Stimulated activated naive B cell treated with anti-CD40 and anti-IgM and Interleukin-4, amounts not matched to agents 10 μg/mL and 1 μg/mL and 100 μg/mL, for 72 hours (primary cell): Measurements from ENCODE around the gene SKIL.

Experiments used
- ATAC-seq, 2 donors: fragments of 150-1000 bp; cut with Tn5 transposase; replicated peaks; 2 replicates each; pipeline ENCODE4 v1.10.0; 2021; ENCODE audit warnings: moderate library complexity in 1 of 2
- DNase-seq: peaks from one replicate; pipeline ENCODE4 v3.0.0; 2021
- H3K27ac Mint-ChIP-seq: one replicate; pipeline ENCODE4 v1.8.0; 2022; ENCODE audit warnings: mild to moderate bottlenecking, mixed read lengths
- H3K27me3 Mint-ChIP-seq, 2 donors: one replicate each; pipeline ENCODE4 v1.8.0; 2022; ENCODE audit warnings: mixed read lengths in 2 of 2
- H3K36me3 Mint-ChIP-seq, 2 donors: one replicate each; pipeline ENCODE4 v1.8.0; 2022; ENCODE audit warnings: mixed read lengths in 2 of 2, mild to moderate bottlenecking in 1 of 2
- H3K4me1 Mint-ChIP-seq, 2 donors: one replicate each; pipeline ENCODE4 v1.8.0; 2022; ENCODE audit warnings: mixed read lengths in 2 of 2, mild to moderate bottlenecking in 1 of 2
- H3K4me3 Mint-ChIP-seq, 2 donors: one replicate each; pipeline ENCODE4 v1.8.0; 2022; ENCODE audit warnings: mild to moderate bottlenecking in 2 of 2, mixed read lengths in 2 of 2, moderate library complexity in 1 of 2
- H3K9me3 Mint-ChIP-seq, 2 donors: one replicate each; pipeline ENCODE4 v1.8.0; 2022; ENCODE audit warnings: mixed read lengths in 2 of 2, mild to moderate bottlenecking in 1 of 2

Gene SKIL

DNA sequence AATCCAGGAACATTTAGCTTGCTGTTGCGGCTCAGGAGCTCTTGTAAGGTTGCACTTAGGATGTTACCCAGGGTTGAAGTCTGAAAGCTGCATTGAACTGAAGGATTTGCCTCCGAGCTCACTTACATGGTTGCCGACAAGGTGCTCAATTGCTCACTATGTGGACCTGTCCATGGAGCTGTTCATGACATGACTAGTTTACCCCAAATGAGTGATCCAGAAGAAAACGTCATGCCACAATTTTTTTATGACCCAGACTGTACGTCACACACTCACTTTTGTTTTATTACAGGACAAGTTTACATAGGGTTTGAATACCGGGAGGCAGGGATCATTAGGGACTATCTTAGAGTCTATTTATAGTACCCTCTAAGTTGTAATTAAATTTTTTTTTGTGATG lies 40.2 kb downstream of the SKIL start:
- ATAC-seq (no peak), DNase-seq (no peak)

DNA sequence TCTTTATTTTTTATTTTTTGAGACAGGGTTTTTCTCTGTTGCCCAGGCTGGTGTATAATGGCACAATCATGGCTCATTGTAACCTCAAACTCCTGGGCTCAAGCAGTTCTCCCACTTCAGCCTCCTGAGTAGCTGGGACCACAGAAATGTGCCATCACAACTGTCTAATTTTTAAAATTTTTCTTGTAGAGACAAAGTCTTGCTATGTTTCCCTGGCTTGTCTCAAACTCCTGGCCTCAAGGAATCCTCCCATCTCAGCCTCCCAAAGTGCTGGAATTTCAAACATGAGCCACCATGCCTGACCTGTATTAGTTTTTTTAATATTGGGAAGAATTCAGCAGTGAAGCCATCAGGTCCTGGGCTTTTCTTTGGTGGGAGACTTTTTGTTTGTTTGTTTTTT lies 47.6 kb downstream of the SKIL start:
- Mint-ChIP-seq H3K9me3 (peaks cover 4% of the 10 kb centered on the region in 2 donors), H3K4me3 (no peak overlapping the region), H3K36me3 (peaks cover 9 to 11% of the 10 kb centered on the region in 2 donors), H3K27me3 (no peaks in the 10 kb centered on the region), H3K4me1 (peaks cover 6 to 14% of the 10 kb centered on the region in 2 donors), H3K27ac (no peak overlapping the region)
- ATAC-seq (no peak), DNase-seq (no peak)

More for the DNA sequence above, 40.2 kb downstream of the SKIL start:
- Mint-ChIP-seq H3K9me3 (peaks cover 2 to 3% of the 10 kb centered on the region in 2 donors), H3K4me3 (no peak overlapping the region), H3K27ac (no peak overlapping the region), H3K27me3 (no peaks in the 10 kb centered on the region), H3K4me1 (peaks cover 8 to 17% of the 10 kb centered on the region in 2 donors), H3K36me3 (peaks cover 13 to 25% of the 10 kb centered on the region in 2 donors)

GRCh38 chr3:170410428-170411029 lies 53.0 kb downstream of the SKIL start:
- peaks cover 3 to 11% of the 10 kb centered on the region in 2 donors for H3K27me3 Mint-ChIP-seq

GRCh38 chr3:170413291-170413690 lies 55.8 kb downstream of the SKIL start:
- ATAC-seq (no peak), DNase-seq (no peak)
- peaks cover 4 to 5% of the 10 kb centered on the region in 2 donors for H3K4me1 Mint-ChIP-seq
- no peak overlapping the region for H3K4me3 Mint-ChIP-seq
- H3K27me3 Mint-ChIP-seq, result peaks cover 27 to 37% of the 10 kb centered on the region in 2 donors
- no peaks in the 10 kb centered on the region for H3K9me3 Mint-ChIP-seq
- H3K36me3 Mint-ChIP-seq, result peaks cover 0 to 10% of the 10 kb centered on the region in 2 donors
- no peak overlapping the region for H3K27ac Mint-ChIP-seq

More at GRCh38 chr3:170410428-170411029, 53.0 kb downstream of the SKIL start:
- no peak for DNase-seq
- no peak for ATAC-seq
- peaks cover 0 to 1% of the 10 kb centered on the region in 2 donors for H3K4me1 Mint-ChIP-seq
- H3K9me3 Mint-ChIP-seq, result no peaks in the 10 kb centered on the region
- H3K27ac Mint-ChIP-seq, result no peak overlapping the region
- peaks cover 0 to 2% of the 10 kb centered on the region in 2 donors for H3K36me3 Mint-ChIP-seq
- no peak overlapping the region for H3K4me3 Mint-ChIP-seq

DNA sequence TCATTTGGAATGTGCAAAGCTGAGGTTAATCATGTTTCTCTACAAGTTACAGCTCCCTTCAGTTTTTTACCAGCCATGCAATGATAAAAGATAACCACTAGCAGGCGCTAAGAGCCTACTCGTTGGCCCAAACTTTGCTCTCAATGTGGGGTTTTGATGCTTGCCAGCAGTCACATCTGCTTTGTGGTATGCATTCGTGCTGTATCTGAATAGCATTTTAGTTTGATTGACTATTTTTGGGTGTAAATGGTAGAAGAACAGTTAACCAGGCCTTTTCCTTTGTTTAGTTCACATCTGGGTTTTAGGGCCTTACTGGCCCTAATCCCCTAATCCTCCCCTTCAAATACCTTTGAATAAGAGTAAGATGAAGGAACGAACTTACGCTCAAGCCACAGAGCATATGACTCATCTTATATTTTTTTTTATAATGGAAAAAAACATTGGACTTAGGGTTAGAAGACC lies 56.7 kb downstream of the SKIL start:
- ATAC-seq (peak; percentile 72 to 76), DNase-seq (no peak)
- H3K27ac Mint-ChIP-seq, result no peak overlapping the region

GRCh38 chr3:170417090-170417489 lies 59.6 kb downstream of the SKIL start:
- ATAC-seq (no peak), DNase-seq (no peak)
- Mint-ChIP-seq H3K27ac (no peak overlapping the region), H3K4me1 (peaks cover 22 to 35% of the 10 kb centered on the region in 2 donors), H3K36me3 (peaks cover 0 to 11% of the 10 kb centered on the region in 2 donors), H3K27me3 (peaks cover 36 to 59% of the 10 kb centered on the region in 2 donors), H3K4me3 (no peak overlapping the region), H3K9me3 (no peaks in the 10 kb centered on the region)

More for the DNA sequence above, 56.7 kb downstream of the SKIL start:
- Mint-ChIP-seq H3K36me3 (peaks cover 0 to 11% of the 10 kb centered on the region in 2 donors), H3K4me3 (no peak overlapping the region), H3K4me1 (peaks cover 10 to 12% of the 10 kb centered on the region in 2 donors), H3K27me3 (peaks cover 29 to 44% of the 10 kb centered on the region in 2 donors), H3K9me3 (no peaks in the 10 kb centered on the region)

DNA sequence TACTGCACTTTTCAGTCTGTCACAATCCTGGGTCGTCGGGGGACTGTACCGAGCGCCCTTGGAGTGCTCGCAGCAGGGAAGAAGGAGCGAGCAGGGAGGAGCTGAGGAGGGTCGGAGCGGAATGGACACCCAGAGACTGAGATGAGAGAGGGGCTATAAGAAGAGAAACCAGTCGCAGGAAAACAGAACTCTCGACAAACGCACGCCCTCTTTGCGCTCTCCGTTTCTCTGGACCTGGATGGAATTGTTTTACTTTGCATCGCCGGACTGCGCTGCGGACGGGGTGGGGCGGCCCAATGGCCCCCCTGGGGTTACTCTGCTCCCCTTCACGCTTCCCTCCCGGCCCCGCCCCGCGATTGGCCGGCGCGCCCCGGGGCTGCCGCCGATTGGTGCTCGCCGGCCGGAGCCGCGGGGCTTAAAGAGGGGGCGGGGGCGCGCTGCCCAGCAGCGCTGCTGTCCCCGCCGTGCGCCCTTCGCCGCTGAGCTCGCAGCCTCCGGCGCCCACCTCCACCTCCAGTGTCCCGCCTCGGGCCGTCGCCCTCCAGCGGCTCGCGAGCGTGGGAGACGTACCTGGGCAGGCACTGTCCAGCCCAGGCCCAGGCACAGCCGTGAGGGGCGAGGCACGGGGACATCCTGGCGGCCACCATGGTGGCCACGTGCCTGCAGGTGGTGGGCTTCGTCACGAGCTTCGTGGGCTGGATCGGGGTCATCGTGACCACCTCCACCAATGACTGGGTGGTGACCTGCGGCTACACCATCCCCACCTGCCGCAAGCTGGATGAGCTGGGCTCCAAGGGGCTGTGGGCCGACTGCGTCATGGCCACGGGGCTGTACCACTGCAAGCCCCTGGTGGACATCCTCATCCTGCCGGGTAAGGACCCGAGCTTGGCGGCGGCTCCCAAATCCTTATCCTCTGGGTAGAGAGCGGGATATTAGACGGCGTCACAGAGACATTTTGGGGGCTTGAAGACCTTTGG lies 61.2 kb downstream of the SKIL start, which contains the start of gene CLDN11:
Gene CLDN11 (plus strand): TSS at position 447 of the 977 bp plus-strand sequence. CDS start 199 bp downstream, at position 646.
- peaks cover 36 to 68% of the 10 kb centered on the region in 2 donors for H3K27me3 Mint-ChIP-seq
- H3K9me3 Mint-ChIP-seq, result no peaks in the 10 kb centered on the region
- DNase-seq (no peak), ATAC-seq (peak; percentile 41 to 44)
- H3K36me3 Mint-ChIP-seq, result peaks cover 0 to 17% of the 10 kb centered on the region in 2 donors
- H3K4me1 Mint-ChIP-seq, result peaks cover 22 to 43% of the 10 kb centered on the region in 2 donors
- peak within 1 kb of the TSS; percentile 80 to 94 for H3K4me3 Mint-ChIP-seq
- peak within 1 kb of the TSS; percentile 33 for H3K27ac Mint-ChIP-seq

DNA sequence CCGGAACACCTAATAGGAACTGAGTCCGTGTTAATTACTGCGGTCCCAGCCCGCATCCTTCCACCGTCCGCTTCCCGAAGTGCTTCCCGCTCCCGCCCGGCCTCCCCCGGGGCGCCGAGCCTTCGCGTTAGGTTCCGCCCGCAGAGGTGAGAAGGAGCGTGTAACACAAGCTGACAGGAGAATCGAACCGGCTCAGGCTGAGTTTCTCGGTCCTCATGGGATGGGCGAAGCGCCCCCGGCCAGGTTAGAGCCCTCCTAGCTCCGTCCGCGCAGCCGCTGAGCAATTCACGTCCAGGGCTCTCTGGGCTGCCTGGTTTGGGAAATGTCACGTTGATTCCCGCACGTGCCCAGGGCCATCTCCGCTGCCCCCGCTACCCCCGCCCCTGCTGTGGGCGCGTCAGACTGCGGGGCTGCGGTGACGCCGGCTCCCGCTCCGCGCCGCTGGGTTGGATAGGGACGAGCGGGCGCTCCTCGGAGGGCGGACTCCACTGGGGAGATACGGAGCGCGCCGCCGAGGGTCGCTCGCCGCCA lies 62.1 kb downstream of the SKIL start:
- Mint-ChIP-seq H3K36me3 (peaks cover 0 to 17% of the 10 kb centered on the region in 2 donors), H3K27ac (peak overlapping the region; percentile 25), H3K27me3 (peaks cover 36 to 63% of the 10 kb centered on the region in 2 donors), H3K9me3 (no peaks in the 10 kb centered on the region), H3K4me1 (peaks cover 20 to 43% of the 10 kb centered on the region in 2 donors), H3K4me3 (peak overlapping the region; percentile 32 to 80)
- ATAC-seq, result peak in 1 of 2 donors; percentile 28
- no peak for DNase-seq

- H3K4me3 Mint-ChIP-seq, result peak overlapping the region in 1 of 2 donors; percentile 50
Measured at GRCh38 chr3:170420307-170420821, 62.8 kb downstream of the SKIL start.

GRCh38 chr3:170421111-170421641 lies 63.7 kb downstream of the SKIL start:
- no peak overlapping the region for H3K4me3 Mint-ChIP-seq
- H3K27me3 Mint-ChIP-seq, result peaks cover 27 to 62% of the 10 kb centered on the region in 2 donors
- DNase-seq, result no peak
- H3K27ac Mint-ChIP-seq, result peak overlapping the region; percentile 20
- peaks cover 20 to 43% of the 10 kb centered on the region in 2 donors for H3K4me1 Mint-ChIP-seq
- peaks cover 0 to 13% of the 10 kb centered on the region in 2 donors for H3K36me3 Mint-ChIP-seq
- ATAC-seq, result peak; percentile 12 to 31
- H3K9me3 Mint-ChIP-seq, result no peaks in the 10 kb centered on the region

More at GRCh38 chr3:170420307-170420821, 62.8 kb downstream of the SKIL start:
- DNase-seq, result no peak
- Mint-ChIP-seq H3K4me1 (peaks cover 20 to 43% of the 10 kb centered on the region in 2 donors), H3K9me3 (no peaks in the 10 kb centered on the region), H3K27ac (no peak overlapping the region), H3K36me3 (peaks cover 0 to 17% of the 10 kb centered on the region in 2 donors), H3K27me3 (peaks cover 35 to 62% of the 10 kb centered on the region in 2 donors)
- ATAC-seq, result no peak

GRCh38 chr3:170421758-170422157 lies 64.2 kb downstream of the SKIL start:
- H3K36me3 Mint-ChIP-seq, result peaks cover 0 to 13% of the 10 kb centered on the region in 2 donors

DNA sequence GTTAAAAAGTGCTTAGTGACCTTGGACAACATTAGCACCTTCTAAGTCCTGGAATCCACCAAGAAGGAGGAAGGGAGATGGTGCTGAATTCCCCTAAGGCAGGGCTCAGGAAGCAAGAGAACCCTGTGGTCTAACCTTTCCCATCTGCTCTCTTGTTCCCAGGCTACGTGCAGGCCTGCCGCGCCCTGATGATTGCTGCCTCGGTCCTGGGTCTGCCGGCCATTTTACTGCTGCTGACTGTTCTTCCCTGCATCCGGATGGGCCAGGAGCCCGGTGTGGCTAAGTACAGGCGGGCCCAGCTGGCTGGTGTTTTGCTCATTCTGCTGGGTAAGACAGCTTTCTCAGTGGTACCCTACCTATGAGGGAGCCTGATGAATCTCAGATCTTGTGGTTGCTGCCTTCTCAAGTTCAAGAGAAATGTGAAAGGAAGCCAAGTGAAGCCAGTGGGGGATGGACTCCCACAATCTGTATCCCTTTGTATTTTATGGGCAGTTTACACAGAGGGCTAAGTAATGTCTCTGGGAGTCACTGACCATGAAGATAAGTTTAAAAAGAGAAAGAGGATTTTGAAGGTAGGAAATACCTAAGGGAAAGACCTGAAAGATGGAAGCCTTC lies 65.6 kb downstream of the SKIL start:
- peaks cover 0 to 9% of the 10 kb centered on the region in 2 donors for H3K36me3 Mint-ChIP-seq
- H3K9me3 Mint-ChIP-seq, result no peaks in the 10 kb centered on the region
- H3K4me1 Mint-ChIP-seq, result peaks cover 19 to 41% of the 10 kb centered on the region in 2 donors
- H3K4me3 Mint-ChIP-seq, result no peak overlapping the region
- peaks cover 11 to 44% of the 10 kb centered on the region in 2 donors for H3K27me3 Mint-ChIP-seq
- DNase-seq (no peak), ATAC-seq (no peak)
- no peak overlapping the region for H3K27ac Mint-ChIP-seq

More at GRCh38 chr3:170421758-170422157, 64.2 kb downstream of the SKIL start:
- Mint-ChIP-seq H3K9me3 (no peaks in the 10 kb centered on the region), H3K27me3 (peaks cover 22 to 56% of the 10 kb centered on the region in 2 donors), H3K4me1 (peaks cover 20 to 43% of the 10 kb centered on the region in 2 donors), H3K27ac (no peak overlapping the region), H3K4me3 (no peak overlapping the region)
- no peak for DNase-seq
- ATAC-seq, result peak; percentile 36 to 52

GRCh38 chr3:170424879-170425278 lies 67.4 kb downstream of the SKIL start:
- Mint-ChIP-seq H3K9me3 (no peaks in the 10 kb centered on the region), H3K4me3 (no peak overlapping the region), H3K36me3 (peaks cover 0 to 6% of the 10 kb centered on the region in 2 donors), H3K27me3 (peaks cover 7 to 28% of the 10 kb centered on the region in 2 donors), H3K4me1 (peaks cover 17 to 37% of the 10 kb centered on the region in 2 donors), H3K27ac (no peak overlapping the region)
- ATAC-seq (no peak), DNase-seq (no peak)
